ENCODE results near the gene GPR37L1.
"Not testable (repeated sequence)": the region's sequence is repeated elsewhere in the genome, so short reads cannot be mapped to it uniquely, and the experiment has no call there.

Gene GPR37L1

DNA sequence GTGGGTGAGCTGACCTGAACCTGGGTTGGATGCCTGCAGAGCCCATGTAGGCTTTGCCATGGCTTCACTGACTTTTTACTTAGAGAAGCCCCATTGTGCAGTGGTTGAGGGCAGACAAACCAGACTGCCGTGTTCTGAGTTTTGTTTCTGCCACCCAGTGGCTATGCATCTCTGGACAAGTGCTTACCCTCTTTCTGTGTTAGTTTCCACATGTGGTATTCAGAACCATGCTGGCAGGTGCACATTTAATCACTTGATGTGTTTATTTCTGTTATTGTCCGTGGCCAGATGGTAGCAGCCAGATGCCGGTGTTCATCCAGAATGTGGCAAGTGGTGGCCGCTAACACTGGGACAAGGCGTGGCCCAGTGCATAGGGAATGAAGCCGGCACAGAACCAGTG is 48.0 kb downstream of the GPR37L1 start:
- TF ChIP-seq, protein P1, sequence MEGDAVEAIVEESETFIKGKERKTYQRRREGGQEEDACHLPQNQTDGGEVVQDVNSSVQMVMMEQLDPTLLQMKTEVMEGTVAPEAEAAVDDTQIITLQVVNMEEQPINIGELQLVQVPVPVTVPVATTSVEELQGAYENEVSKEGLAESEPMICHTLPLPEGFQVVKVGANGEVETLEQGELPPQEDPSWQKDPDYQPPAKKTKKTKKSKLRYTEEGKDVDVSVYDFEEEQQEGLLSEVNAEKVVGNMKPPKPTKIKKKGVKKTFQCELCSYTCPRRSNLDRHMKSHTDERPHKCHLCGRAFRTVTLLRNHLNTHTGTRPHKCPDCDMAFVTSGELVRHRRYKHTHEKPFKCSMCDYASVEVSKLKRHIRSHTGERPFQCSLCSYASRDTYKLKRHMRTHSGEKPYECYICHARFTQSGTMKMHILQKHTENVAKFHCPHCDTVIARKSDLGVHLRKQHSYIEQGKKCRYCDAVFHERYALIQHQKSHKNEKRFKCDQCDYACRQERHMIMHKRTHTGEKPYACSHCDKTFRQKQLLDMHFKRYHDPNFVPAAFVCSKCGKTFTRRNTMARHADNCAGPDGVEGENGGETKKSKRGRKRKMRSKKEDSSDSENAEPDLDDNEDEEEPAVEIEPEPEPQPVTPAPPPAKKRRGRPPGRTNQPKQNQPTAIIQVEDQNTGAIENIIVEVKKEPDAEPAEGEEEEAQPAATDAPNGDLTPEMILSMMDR (IDR thresholded peaks at IDR 0.05; ENCODE audit: low read depth, low read length), result no peak
- H3K4me3 ChIP-seq (replicated peaks in 1 of 2; ENCODE audit: low read depth in 2 of 2, low read length in 2 of 2), result no peak overlapping the region
- DNase-seq (ENCODE audit: low read depth in 2 of 2), result no peak

DNA sequence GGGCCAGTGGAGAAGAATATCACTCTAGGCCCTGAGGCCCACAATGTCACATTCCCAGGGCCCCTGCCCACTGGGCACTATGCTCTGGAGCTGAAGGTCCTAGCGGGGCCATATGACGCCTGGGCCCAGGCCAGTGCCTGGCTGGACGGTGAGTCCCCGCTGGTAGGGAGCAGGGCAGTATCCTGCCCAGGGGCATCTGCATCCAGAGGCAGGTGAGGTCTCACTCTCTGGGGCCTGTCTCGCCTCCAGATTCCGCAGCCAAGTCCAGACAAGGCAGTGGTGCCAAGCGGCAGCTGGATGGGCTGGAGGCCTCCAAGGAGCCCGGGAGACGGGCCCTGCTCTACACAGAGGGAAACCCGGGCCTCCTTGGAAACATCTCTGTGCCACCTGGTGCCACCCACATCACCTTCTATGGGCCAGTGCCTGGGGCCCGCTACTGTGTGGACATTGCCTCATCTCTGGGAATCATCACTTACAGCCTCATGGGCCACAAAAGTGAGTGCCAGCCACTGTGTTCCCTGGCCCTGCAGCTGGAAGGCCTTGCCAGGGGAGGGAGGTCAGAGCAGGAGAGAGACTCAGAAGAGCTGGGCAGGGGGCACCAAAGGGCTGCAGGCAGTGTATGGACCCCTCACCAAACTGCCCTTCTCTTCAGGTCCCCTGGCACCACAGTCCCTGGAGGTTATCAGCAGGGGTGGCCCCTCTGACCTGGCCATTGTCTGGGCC is 48.7 kb downstream of the GPR37L1 start:
- DNase-seq (ENCODE audit: low read depth in 2 of 2), result no peak
- TF ChIP-seq, protein P1 (IDR thresholded peaks at IDR 0.05; ENCODE audit: low read depth, low read length), result no peak
- no peak overlapping the region for H3K4me3 ChIP-seq (replicated peaks in 1 of 2; ENCODE audit: low read depth in 2 of 2, low read length in 2 of 2)

DNA sequence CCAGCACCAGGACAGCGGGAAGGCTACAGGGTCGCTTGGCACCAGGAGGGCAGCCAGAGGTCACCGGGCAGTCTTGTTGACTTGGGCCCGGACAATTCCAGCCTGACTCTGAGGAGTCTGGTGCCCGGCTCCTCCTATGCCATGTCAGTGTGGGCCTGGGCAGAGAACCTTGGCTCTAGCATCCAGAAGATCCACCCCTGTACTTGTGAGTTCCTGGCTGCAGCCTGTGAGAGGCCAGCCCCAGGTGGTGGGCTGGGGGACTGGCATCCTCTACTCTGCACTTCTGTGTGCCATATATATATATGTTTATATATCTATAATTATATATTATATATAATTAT is 49.3 kb downstream of the GPR37L1 start:
- TF ChIP-seq, protein P1 (IDR thresholded peaks at IDR 0.05; ENCODE audit: low read depth, low read length), result no peak
- no peak for DNase-seq (ENCODE audit: low read depth in 2 of 2)
- H3K4me3 ChIP-seq (replicated peaks in 1 of 2; ENCODE audit: low read depth in 2 of 2, low read length in 2 of 2), result no peak overlapping the region

DNA sequence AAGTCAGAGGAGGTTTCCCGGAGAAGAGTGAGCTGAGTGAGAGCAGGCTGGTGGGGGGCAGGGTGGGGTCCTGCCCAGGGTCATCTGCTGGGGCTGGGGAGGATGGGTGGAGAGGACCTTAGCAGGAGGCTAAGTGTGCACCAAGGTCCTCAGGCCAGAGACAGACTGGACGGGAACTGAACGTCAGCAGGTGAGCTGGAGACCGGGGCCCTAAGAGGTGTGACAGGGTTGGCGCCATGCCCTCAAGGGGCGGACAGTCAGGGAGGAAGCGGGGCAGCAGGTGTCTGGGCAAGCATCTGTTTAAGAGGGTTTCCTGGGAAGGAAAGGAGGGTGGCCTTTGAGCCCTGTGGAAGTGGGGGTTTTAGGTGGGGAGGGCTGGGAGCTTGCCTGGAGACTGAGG is 51.3 kb downstream of the GPR37L1 start:
- no peak for DNase-seq (ENCODE audit: low read depth in 2 of 2)
- TF ChIP-seq, protein P1 (IDR thresholded peaks at IDR 0.05; ENCODE audit: low read depth, low read length), result no peak
- H3K4me3 ChIP-seq (replicated peaks in 1 of 2; ENCODE audit: low read depth in 2 of 2, low read length in 2 of 2), result no peak overlapping the region

DNA sequence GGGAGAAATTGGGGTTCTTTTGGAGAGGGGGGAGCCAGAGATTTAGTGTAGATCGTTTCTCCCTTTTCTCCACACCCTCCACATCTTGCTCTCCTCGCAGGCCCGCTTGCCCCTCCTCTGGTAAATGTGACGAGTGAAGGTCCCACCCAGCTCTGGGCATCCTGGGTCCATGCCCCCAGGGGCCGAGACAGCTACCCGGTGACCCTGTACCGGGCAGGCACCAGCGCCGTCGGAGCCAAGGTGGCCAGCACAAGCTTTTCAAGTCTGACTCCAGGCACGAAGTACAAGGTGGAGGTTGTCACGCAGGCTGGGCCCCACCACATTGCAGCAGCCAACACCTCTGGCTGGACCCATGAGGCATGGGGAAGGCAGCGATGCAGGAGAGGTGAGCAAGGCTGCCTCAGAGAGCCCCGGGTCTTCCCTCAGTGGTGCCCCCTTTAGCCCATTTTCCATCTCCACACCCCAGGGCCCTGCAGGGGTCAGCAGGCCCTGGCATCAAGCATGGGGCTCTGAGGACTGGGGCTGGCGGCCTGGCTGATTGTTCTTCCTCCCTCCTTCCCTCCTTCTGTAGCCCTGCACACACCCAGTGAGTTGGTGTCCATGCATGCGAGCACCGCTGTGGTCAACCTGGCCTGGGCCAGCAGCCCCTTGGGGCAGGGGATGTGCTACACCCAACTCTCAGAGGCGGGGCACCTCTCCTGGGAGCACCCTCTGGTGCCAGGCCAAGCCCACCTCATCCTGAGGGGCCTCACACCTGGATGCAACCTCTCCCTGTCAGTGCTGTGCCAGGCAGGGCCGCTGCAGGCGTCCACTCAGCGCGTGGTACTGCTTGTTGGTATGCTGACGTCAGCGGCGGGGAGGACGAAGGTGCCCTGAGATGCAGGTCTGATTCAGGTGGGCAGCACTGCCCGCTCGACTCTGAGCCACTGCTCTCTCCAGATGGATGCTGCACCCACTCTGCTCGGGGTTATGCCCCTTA is 54.5 kb downstream of the GPR37L1 start:
- TF ChIP-seq, protein P1 (IDR thresholded peaks at IDR 0.05; ENCODE audit: low read depth, low read length), result no peak
- H3K4me3 ChIP-seq (replicated peaks in 1 of 2; ENCODE audit: low read depth in 2 of 2, low read length in 2 of 2), result no peak overlapping the region
- no peak for DNase-seq (ENCODE audit: low read depth in 2 of 2)

DNA sequence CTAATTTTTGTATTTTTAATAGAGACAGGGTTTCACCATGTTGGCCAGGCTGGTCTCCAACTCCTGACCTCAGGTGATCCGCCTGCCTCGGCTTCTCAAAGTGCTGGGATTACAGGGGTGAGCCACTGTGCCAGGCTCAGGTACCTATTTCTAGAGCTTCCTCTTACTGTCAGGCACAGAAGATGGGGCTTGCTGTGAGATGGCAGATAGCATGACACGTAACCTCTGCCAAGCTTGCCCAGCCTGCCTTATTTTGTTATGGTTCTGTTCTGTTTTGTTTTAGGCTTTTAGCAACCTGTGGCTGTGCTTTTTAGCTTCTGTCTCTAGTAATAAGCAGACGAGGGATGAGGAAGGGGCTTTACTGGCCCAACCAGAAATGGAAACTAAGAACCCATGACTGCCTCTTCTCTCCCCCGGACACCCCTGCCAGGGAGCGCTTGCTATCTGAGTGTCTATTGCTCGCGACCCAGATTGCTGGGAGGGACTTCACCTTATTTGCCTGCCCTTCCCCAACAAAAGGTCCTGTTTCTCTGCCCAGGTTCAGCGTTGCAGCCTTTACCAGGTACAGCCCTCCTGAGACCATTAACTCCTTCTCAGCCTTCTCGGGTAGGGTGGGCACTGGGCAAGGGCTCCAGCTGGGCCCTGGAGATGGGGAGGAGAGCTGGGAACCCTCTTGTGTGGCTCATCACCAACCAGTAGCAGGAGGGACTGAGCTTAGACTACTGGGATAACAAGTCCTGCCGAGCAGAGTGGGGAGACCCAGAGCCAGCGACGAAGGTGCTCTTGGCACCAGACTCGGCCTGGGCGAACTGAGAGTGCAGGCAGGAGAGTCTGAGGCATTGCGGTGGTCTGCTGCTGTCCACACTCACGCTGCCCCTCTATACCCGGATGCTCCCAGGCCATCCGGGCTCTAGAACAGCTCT is 57.4 kb downstream of the GPR37L1 start:
- DNase-seq (ENCODE audit: low read depth in 2 of 2), result no peak
- TF ChIP-seq, protein P1 (IDR thresholded peaks at IDR 0.05; ENCODE audit: low read depth, low read length), result no peak
- H3K4me3 ChIP-seq (replicated peaks in 1 of 2; ENCODE audit: low read depth in 2 of 2, low read length in 2 of 2), result no peak overlapping the region

DNA sequence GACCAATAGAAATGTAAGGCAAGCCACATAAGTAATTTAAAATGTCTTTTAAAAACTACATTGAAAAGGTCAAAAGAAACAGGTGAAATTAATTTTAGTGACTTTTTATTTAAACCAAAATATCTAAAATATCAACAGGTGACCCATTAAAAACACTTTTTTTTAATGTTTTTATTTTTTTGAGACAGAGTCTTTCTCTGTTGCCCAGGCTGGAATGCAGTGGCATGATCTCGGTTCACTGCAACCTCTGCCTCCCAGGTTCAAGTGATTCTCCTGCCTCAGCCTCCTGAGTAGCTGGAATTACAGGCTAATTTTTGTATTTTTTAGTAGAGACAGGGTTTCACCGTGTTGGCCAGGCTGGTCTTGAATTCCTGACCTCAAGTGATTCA is 58.0 kb downstream of the GPR37L1 start:
- DNase-seq (ENCODE audit: low read depth in 2 of 2); H3K4me3 ChIP-seq (replicated peaks in 1 of 2; ENCODE audit: low read depth in 2 of 2, low read length in 2 of 2): not testable (repeated sequence)

Data from cardiac fibroblast (primary cell).